Measurements from ENCODE around the gene COPG1. TPM values are rescaled to one million over a fixed set of nuclear protein-coding genes. Genes with fewer than 3 reads are reported as not detected.

COPG1 gene
- 181 and 256 TPM in 2 replicates for total RNA-seq (2011; cell fraction: chromatin; rRNA removed; ENCODE audit: low replicate concordance)
- 148 and 149 TPM in 2 replicates for total RNA-seq (2011; cell fraction: nucleolus; rRNA removed)
- total RNA-seq (2011; cell fraction: nucleoplasm; rRNA removed): 109 and 139 TPM in 2 replicates
- total RNA-seq (2014; rRNA removed) (88.0 and 96.4 TPM in 2 replicates), total RNA-seq (2014; rRNA removed; fragmentation: Illumina TruSeq; extraction: Trizol) (73.9 and 74.6 TPM in 2 replicates), total RNA-seq (2015; rRNA removed; fragmentation: Illumina TruSeq; extraction: Trizol) (62.0 and 65.1 TPM in 2 replicates), total RNA-seq (2021) (85.4 and 94.8 TPM in 2 replicates), polyA plus RNA-seq (2011; rRNA removed) (40.3 and 73.4 TPM in 2 replicates), polyA plus RNA-seq (2014; fragmentation: Illumina TruSeq; extraction: Trizol) (56.8 and 62.4 TPM in 2 replicates), polyA plus RNA-seq (2014; fragmentation: Nextera tagmentation; extraction: Ambion mirVana) (100 to 1,000 TPM in 1 of 2 experiments, 10 to 100 TPM in 1; 40.6 to 105 TPM), polyA plus RNA-seq (2014; rRNA removed) (37.1 and 47.9 TPM in 2 replicates), polyA minus RNA-seq (2011; rRNA and poly(A)+ RNA removed) (115 and 157 TPM in 2 replicates), Bru-seq, nascent RNA (percentile 80 among the genes with signal in this experiment), BruChase-seq, experiment 1, labeled RNA remaining after a 2-hour chase (percentile 84 among the genes with signal in this experiment), BruChase-seq, experiment 2, labeled RNA remaining after a 6-hour chase (percentile 88 among the genes with signal in this experiment)
- 47.0 and 48.0 TPM in 2 replicates for polyA plus RNA-seq (2011; cell fraction: cytosol; rRNA removed)
- polyA plus RNA-seq (2011; cell fraction: nucleus; rRNA removed): 111 and 116 TPM in 2 replicates
- 82.5 and 120 TPM in 2 replicates for polyA plus RNA-seq (2012)
- 70.3 and 92.6 TPM in 2 replicates for polyA minus RNA-seq (2011; cell fraction: cytosol; rRNA and poly(A)+ RNA removed)
- polyA minus RNA-seq (2011; cell fraction: nucleus; rRNA and poly(A)+ RNA removed): 59.0 and 102 TPM in 2 replicates
- long read RNA-seq, experiment 1, transcript COPG1-201 (24 exons, 3,078 nt): major isoform, 256 of 442 reads
- long read RNA-seq, experiment 1, partial matches to known transcripts: 156 of 442 reads
- long read RNA-seq, experiment 1, other reads (novel, unspliced or antisense): 30 of 442 reads
- long read RNA-seq, experiment 2, partial matches to known transcripts: 14 of 52 reads
- long read RNA-seq, experiment 2, other reads (novel, unspliced or antisense): 38 of 52 reads
- long read RNA-seq, experiment 3, transcript COPG1-201 (24 exons, 3,078 nt): major isoform, 24 of 37 reads
- long read RNA-seq, experiment 3, partial matches to known transcripts: 8 of 37 reads
- long read RNA-seq, experiment 3, other reads (novel, unspliced or antisense): 5 of 37 reads

- ChIA-PET POLR2A (interaction anchor here (0.5 to 1.4 kb wide), 18 partner anchors 11 to 523 kb away, joined by 3 to 9 read pairs (median 5); partner anchors contain the start of gene RAB7A), CTCF (ENCODE audit: low intra/inter-chr PET ratio) (interaction anchor here (0.6 kb wide), 1 partner anchor 279 kb away, joined by 3 read pairs; no protein-coding TSS in a partner anchor)
- DNase-seq (ENCODE audit: extremely low read depth in 1 of 4, low spot score in 3 of 4) (peak; percentile 89 to 93 (median 92)), ATAC-seq (peak; percentile 90), FAIRE-seq (no peak)
- H3K9me3 ChIP-seq (replicated peaks; ENCODE audit: control insufficient read depth, insufficient read depth, low read depth, low read length): no peaks in the 10 kb centered on the region
- TSS peak; percentile 72 for BruUV-seq (replicated peaks)
- H3K9ac ChIP-seq (ENCODE audit: insufficient read depth in 1 of 2, low read depth in 2 of 2, low read length in 2 of 2): peak within 1 kb of the TSS; percentile 97 to 100
- no peaks in the 10 kb centered on the region for H4K20me1 ChIP-seq (replicated peaks; ENCODE audit: control insufficient read depth, insufficient read depth, low read length)
- H3K27ac ChIP-seq (ENCODE audit: extremely low read depth, low read depth, low read length): peak within 1 kb of the TSS; percentile 96
- peaks cover 10 to 17% of the 10 kb centered on the region in 2 experiments; a peak in 3 of 5 replicates for H3K4me1 ChIP-seq (replicated peaks in 1 of 2; ENCODE audit: control insufficient read depth in 2 of 2, insufficient read depth in 2 of 2, low read length in 2 of 2)
- H3K4me2 ChIP-seq (ENCODE audit: insufficient read depth, low read length): peak within 1 kb of the TSS; percentile 100
- intact Hi-C loops (cut with micrococcal nuclease) (loop anchor here (5.0 kb wide), 1 partner anchor 197 kb away; no protein-coding TSS in a partner anchor), in situ Hi-C loops (cut with MboI) (loop anchor here (10.0 kb wide), 1 partner anchor 265 kb away; no protein-coding TSS in a partner anchor)
- H2AFZ ChIP-seq (ENCODE audit: low read depth, low read length): peak within 1 kb of the TSS; percentile 98
- H3K9me1 ChIP-seq (ENCODE audit: control insufficient read depth, insufficient read depth, low read length): no peaks in the 10 kb centered on the region
- H3K27me3 ChIP-seq (ENCODE audit: control insufficient read depth in 2 of 2, insufficient read depth in 2 of 2, low read length in 2 of 2): no peaks in the 10 kb centered on the region
- H3K4me3 ChIP-seq: peak within 1 kb of the TSS; percentile 92
- H3K79me2 ChIP-seq (ENCODE audit: control insufficient read depth, insufficient read depth, low read length): peaks cover 27% of the 10 kb centered on the region
- WGBS (ENCODE audit: insufficient coverage, low coverage, missing lambda C conversion rate): 0% methylated on average over 35 of the region's 48 CpGs
- peaks cover 30% of the 10 kb centered on the region; the same call in 2 of the 3 replicates for H3K36me3 ChIP-seq (ENCODE audit: control insufficient read depth, insufficient read depth, low read length)
- peak; percentile 98 for TF ChIP-seq EP400 (IDR thresholded peaks at IDR 0.05)
- peak; percentile 76 for TF ChIP-seq GABPB1 (CRISPR knock-in tag; IDR thresholded peaks at IDR 0.05)
- TF ChIP-seq MBD1 (CRISPR knock-in tag; IDR thresholded peaks at IDR 0.05): no peak
- no peak for TF ChIP-seq CEBPB (tag; IDR thresholded peaks at IDR 0.05)
- peak; percentile 80 for TF ChIP-seq KDM5B (IDR thresholded peaks at IDR 0.05; ENCODE audit: insufficient replicate concordance, low read depth, low read length)
- no peak for TF ChIP-seq ARID3A (IDR thresholded peaks at IDR 0.05; ENCODE audit: borderline replicate concordance, low read depth, low read length)
- TF ChIP-seq TFAP4 (CRISPR knock-in tag; IDR thresholded peaks at IDR 0.05; ENCODE audit: borderline replicate concordance): peak; percentile 30; the same call in 1 of the 2 replicates
- peak; percentile 87 for TF ChIP-seq ELF2 (CRISPR knock-in tag; IDR thresholded peaks at IDR 0.05)
- TF ChIP-seq KDM4B (IDR thresholded peaks at IDR 0.05; ENCODE audit: borderline replicate concordance in 2 of 2, low read depth in 1 of 2): peak in 1 of 2 experiments; percentile 43; a peak in 1 of 4 replicates
- TF ChIP-seq RBFOX2 (IDR thresholded peaks at IDR 0.05; ENCODE audit: low read depth, low read length): peak; percentile 99
These were observed at the start of gene COPG1 for GRCh38 chr3:129249284-129250065. COPG1 (plus strand) TSS chr3:129249606; CDS start chr3:129249710, 104 bp downstream.

Measured in K562 (cell line).